OCI-LY7 (cell line): Measurements from ENCODE around the gene CMTM3. TPM values are rescaled to one million over a fixed set of nuclear protein-coding genes. Genes with fewer than 3 reads are reported as not detected.

Source experiments
- BruUV-seq: library from RNA; stranded (reverse); fragments of 400-500 nt; replicated peaks from 2 replicates; lab custom pipeline; 2021; lab: Mats Ljungman, UMichigan
- CTCF ChIA-PET: fragments of 300-600 bp; sonication (Branson Sonifier 250); formaldehyde crosslinking; loops from one replicate; lab custom pipeline; 2022; ENCODE audit warnings: antibody characterized with exemption; ENCODE audit not compliant: unreplicated experiment; lab: Charles Lee
- POLR2A ChIA-PET: fragments of 300-600 bp; sonication (Branson Sonifier 250); formaldehyde crosslinking; loops from one replicate; lab custom pipeline; 2022; ENCODE audit warnings: antibody characterized with exemption; lab: Charles Lee
- DNase-seq: peaks from one replicate; pipeline ENCODE4 v3.0.0-alpha.2; 2015; ENCODE audit warnings: low spot score
- H2AFZ ChIP-seq: fragments of 200-600 bp; sonication (generic), shearing (Covaris generic); 2 replicates; pipeline ENCODE4 v1.6.1; 2014; ENCODE audit warnings: mild to moderate bottlenecking, antibody characterized with exemption, low read length, moderate library complexity
- H3K27ac ChIP-seq: fragments of 200-600 bp; sonication (generic); 2 replicates; pipeline ENCODE4 v1.5.1; 2014; ENCODE audit warnings: mixed run types, low read depth, mild to moderate bottlenecking, moderate library complexity, low read length, inconsistent platforms; ENCODE audit not compliant: poor library complexity, severe bottlenecking
- H3K36me3 ChIP-seq: fragments of 200-600 bp; sonication (generic); 2 replicates; pipeline ENCODE4 v1.6.1; 2014; ENCODE audit warnings: mild to moderate bottlenecking, antibody characterized with exemption, low read length, moderate library complexity, mixed read lengths; ENCODE audit not compliant: insufficient read depth
- H3K4me1 ChIP-seq: fragments of 200-600 bp; sonication (generic); 2 replicates; pipeline ENCODE4 v1.5.1; 2014; ENCODE audit warnings: mild to moderate bottlenecking, low read length; ENCODE audit not compliant: insufficient read depth, poor library complexity, severe bottlenecking
- H3K4me2 ChIP-seq: fragments of 200-600 bp; sonication (generic); 2 replicates; pipeline ENCODE4 v1.6.1; 2014; ENCODE audit warnings: mild to moderate bottlenecking, low read length
- H3K4me3 ChIP-seq: fragments of 200-600 bp; sonication (generic); 2 replicates; pipeline ENCODE4 v1.5.1; 2014; ENCODE audit warnings: mild to moderate bottlenecking, low read depth, low read length; ENCODE audit not compliant: poor library complexity, severe bottlenecking
- H3K79me2 ChIP-seq: fragments of 200-600 bp; sonication (generic); 2 replicates; pipeline ENCODE4 v1.6.1; 2016; ENCODE audit warnings: low read depth, mild to moderate bottlenecking, low read length, moderate library complexity, mixed read lengths; ENCODE audit not compliant: insufficient read depth
- H3K9me2 ChIP-seq: fragments of 200-600 bp; sonication (generic); 2 replicates; pipeline ENCODE4 v1.6.1; 2016; ENCODE audit warnings: mild to moderate bottlenecking, low read length, mixed read lengths; ENCODE audit not compliant: insufficient read depth
- H3K9me3 ChIP-seq: fragments of 200-600 bp; sonication (generic); 2 replicates; pipeline ENCODE4 v1.6.1; 2014; ENCODE audit warnings: mild to moderate bottlenecking, mixed run types, low read length, mixed read lengths
- H4K20me1 ChIP-seq: fragments of 200-600 bp; sonication (generic); 2 replicates; pipeline ENCODE4 v1.6.1; 2014; ENCODE audit warnings: mild to moderate bottlenecking, antibody characterized with exemption, low read length, moderate library complexity, mixed read lengths; ENCODE audit not compliant: insufficient read depth
- CTCF ChIP-seq: fragments of 200-600 bp; sonication (generic); conservative IDR thresholded peaks from 2 replicates; pipeline ENCODE4 v1.5.1; 2014; ENCODE audit warnings: mild to moderate bottlenecking, antibody characterized with exemption, low read length, moderate library complexity, mixed read lengths
- EZH2phosphoT487 ChIP-seq: fragments of 200-600 bp; sonication (generic); IDR thresholded peaks from 2 replicates; pipeline ENCODE4 v1.6.1; 2018; ENCODE audit warnings: low read depth, borderline replicate concordance, mild to moderate bottlenecking, mixed run types, antibody characterized with exemption, low read length, moderate library complexity, mixed read lengths
- intact Hi-C: fragments of 100-400 bp; cut with micrococcal nuclease; formaldehyde crosslinking; loops from one replicate; pipeline ENCODE4 v1.10.0; 2022; ENCODE audit not compliant: unreplicated experiment
- total RNA-seq, 2 experiments: library from RNA; depleted of rRNA in 1 of 2; stranded (reverse); fragments of >200 nt in 1 of 2; shearing (Covaris generic) in 1 of 2; gene quantifications; 2 replicates each; pipeline ENCODE4 v1.2.3, GENCODE V29; 2014 to 2022

Gene CMTM3
- total RNA-seq, 2 experiments from 2014 or later: 5.0 to 30.4 TPM

- H3K36me3 ChIP-seq: 0 out of 2 replicates have a peak, but pooled peaks cover 5% of the 10 kb centered on the region
- no peaks in the 10 kb centered on the region for H3K9me3 ChIP-seq
- BruUV-seq: no TSS peak
- no peaks in the 10 kb centered on the region for H3K9me2 ChIP-seq
- H3K4me1 ChIP-seq: no peaks in the 10 kb centered on the region
- ChIA-PET CTCF (no interaction called here), POLR2A (interaction anchor here (1.1 to 1.2 kb wide), 2 partner anchors 54 to 63 kb away, joined by 3 to 4 read pairs; no protein-coding TSS in a partner anchor)
- no peak overlapping the region for H2AFZ ChIP-seq
- no peak for DNase-seq
- intact Hi-C loops: no loop called here
- no peaks in the 10 kb centered on the region for H4K20me1 ChIP-seq
- TF ChIP-seq EZH2phosphoT487: no peak
- no peak for TF ChIP-seq CTCF
- H3K79me2 ChIP-seq: no peaks in the 10 kb centered on the region
- no peak overlapping the region for H3K27ac ChIP-seq
- no peak overlapping the region for H3K4me2 ChIP-seq
- H3K4me3 ChIP-seq: no peak overlapping the region
Observed at GRCh38 chr16:66575060-66575459, 29.4 kb upstream of the CMTM3 start.

GRCh38 chr16:66576296-66576695, 28.2 kb upstream of the CMTM3 start:
- Histone ChIP-seq H3K9me3 (no peaks in the 10 kb centered on the region), H3K4me2 (no peak overlapping the region), H3K36me3 (0 out of 2 replicates have a peak, but pooled peaks cover 3% of the 10 kb centered on the region), H3K79me2 (no peaks in the 10 kb centered on the region), H2AFZ (no peak overlapping the region), H3K4me3 (no peak overlapping the region), H3K27ac (no peak overlapping the region), H3K9me2 (no peaks in the 10 kb centered on the region), H3K4me1 (no peaks in the 10 kb centered on the region), H4K20me1 (no peaks in the 10 kb centered on the region)
- no peak for DNase-seq
- no TSS peak for BruUV-seq
- intact Hi-C loops: no loop called here
- ChIA-PET CTCF (no interaction called here), POLR2A (no interaction called here)
- no peak for TF ChIP-seq EZH2phosphoT487
- no peak for TF ChIP-seq CTCF

- Histone ChIP-seq H3K9me3 (no peaks in the 10 kb centered on the region), H3K4me2 (no peak within 1 kb of the TSS), H3K36me3 (no peaks in the 10 kb centered on the region), H4K20me1 (no peaks in the 10 kb centered on the region), H2AFZ (no peak within 1 kb of the TSS), H3K27ac (no peak within 1 kb of the TSS), H3K4me3 (no peak within 1 kb of the TSS), H3K9me2 (no peaks in the 10 kb centered on the region), H3K79me2 (no peaks in the 10 kb centered on the region), H3K4me1 (no peaks in the 10 kb centered on the region)
- no TSS peak for BruUV-seq
- TF ChIP-seq EZH2phosphoT487 (no peak), CTCF (no peak)
- POLR2A ChIA-PET: interaction anchor here (0.6 kb wide), 1 partner anchor 115 kb away, joined by 4 read pairs; no protein-coding TSS in a partner anchor
- intact Hi-C loops: no loop called here
- CTCF ChIA-PET: no interaction called here
- DNase-seq: no peak
Observed at GRCh38 chr16:66578651-66579531, 25.6 kb upstream of the CMTM3 start, which contains the start of gene CMTM2. TSS of gene CMTM2 (plus strand) at chr16:66579463. CDS start at chr16:66579608, 145 bp downstream.
